GOT3 (cell line): Measurements from ENCODE around the gene TM6SF1.
"Not testable (repeated sequence)": the region's sequence is repeated elsewhere in the genome, so short reads cannot be mapped to it uniquely, and the experiment has no call there.

Experiments
- DNase-seq: peaks from one replicate; lab custom pipeline; 2025; ENCODE audit warnings: mixed read lengths; lab: John Stamatoyannopoulos, UW

Gene TM6SF1

GRCh38 chr15:83106994-83107840 is at the start of gene TM6SF1:
TM6SF1 (plus strand) TSS chr15:83107645; CDS start chr15:83107681, 36 bp downstream.
- no peak for DNase-seq

- DNase-seq = no peak
Measured at GRCh38 chr15:83057696-83058376, 49.6 kb upstream of the TM6SF1 start.

GRCh38 chr15:83061680-83062079 is 45.8 kb upstream of the TM6SF1 start:
- DNase-seq = no peak

GRCh38 chr15:83062768-83063180 is 44.7 kb upstream of the TM6SF1 start:
- no peak for DNase-seq

GRCh38 chr15:83063551-83063950 is 43.9 kb upstream of the TM6SF1 start:
- no peak for DNase-seq

DNA sequence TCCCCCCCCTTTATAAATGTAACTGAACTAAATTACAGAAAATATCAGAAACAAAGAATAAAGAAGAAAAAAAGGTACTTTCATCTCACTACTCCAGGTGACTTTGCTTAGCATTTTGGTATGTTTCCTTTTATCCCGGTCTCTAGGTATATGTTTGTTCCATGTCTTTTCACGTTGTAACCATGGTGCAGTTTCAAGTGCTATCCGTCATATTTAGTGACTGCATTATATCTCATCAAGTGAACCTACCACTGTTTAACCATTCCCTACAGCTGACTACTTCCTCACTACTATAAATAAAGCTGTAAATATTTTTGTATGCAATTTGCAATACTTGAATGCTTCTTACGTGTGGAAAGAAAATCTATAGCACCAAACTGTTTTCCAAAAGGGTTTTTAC is 42.6 kb upstream of the TM6SF1 start:
- DNase-seq = no peak

GRCh38 chr15:83065431-83065830 is 42.0 kb upstream of the TM6SF1 start:
- DNase-seq = no peak

DNA sequence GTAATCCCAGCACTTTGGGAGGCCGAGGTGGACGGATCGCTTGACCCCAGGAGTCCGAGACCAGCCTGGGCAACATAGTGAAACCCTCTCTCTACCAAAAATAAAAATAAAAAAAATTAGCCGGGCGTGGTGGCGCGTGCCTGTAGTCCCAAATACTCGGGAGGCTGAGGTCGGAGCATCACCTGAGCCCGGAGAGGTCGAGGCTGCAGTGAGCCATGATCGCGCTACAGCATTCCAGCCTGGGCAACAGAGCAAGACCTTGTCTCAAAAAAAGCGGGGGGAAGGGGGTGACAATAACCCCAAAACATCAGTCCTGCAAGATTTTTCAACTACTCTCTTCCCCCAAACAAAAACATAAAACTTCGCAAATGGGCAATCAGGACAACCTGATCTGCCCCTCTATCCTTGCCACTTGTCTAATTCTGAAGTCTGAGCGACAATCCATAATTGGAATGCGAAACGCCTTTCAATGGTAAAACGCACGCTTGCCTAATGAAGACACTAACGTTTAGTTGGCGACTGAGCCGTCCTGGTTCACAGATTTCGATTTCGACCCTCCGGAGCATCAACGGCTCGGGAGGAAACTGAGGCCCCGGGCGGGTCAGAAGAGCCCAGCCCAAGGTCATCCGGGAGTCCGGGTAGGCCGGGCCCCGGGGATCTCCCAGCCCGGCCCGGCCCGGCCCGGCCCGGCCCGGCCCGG is 41.3 kb upstream of the TM6SF1 start:
- no peak for DNase-seq

- DNase-seq = peak; percentile 86
Measured at GRCh38 chr15:83066734-83067637, 40.5 kb upstream of the TM6SF1 start, which contains the start of gene BTBD1. BTBD1 (minus strand) TSS chr15:83067252; CDS start chr15:83067151, 101 bp downstream.

- no peak for DNase-seq
Measured at GRCh38 chr15:83067638-83067962, 39.8 kb upstream of the TM6SF1 start.

- DNase-seq = no peak
Measured at GRCh38 chr15:83068054-83068453, 39.4 kb upstream of the TM6SF1 start.

GRCh38 chr15:83069211-83069642 is 38.2 kb upstream of the TM6SF1 start:
- not testable (repeated sequence) for DNase-seq

- DNase-seq = no peak
Measured at GRCh38 chr15:83077491-83078230, 29.8 kb upstream of the TM6SF1 start.

GRCh38 chr15:83078712-83079111 is 28.7 kb upstream of the TM6SF1 start:
- DNase-seq = no peak

- no peak for DNase-seq
Measured at GRCh38 chr15:83081256-83082014, 26.0 kb upstream of the TM6SF1 start.

- no peak for DNase-seq
Measured at GRCh38 chr15:83082730-83083386, 24.6 kb upstream of the TM6SF1 start.

- DNase-seq = not testable (repeated sequence)
Measured at GRCh38 chr15:83085461-83085860, 22.0 kb upstream of the TM6SF1 start.

- not testable (repeated sequence) for DNase-seq
Measured at GRCh38 chr15:83085864-83086552, 21.4 kb upstream of the TM6SF1 start.

GRCh38 chr15:83087576-83087975 is 19.9 kb upstream of the TM6SF1 start:
- no peak for DNase-seq
